Measurements from ENCODE around the gene OR56B1. TPM values are rescaled to one million over a fixed set of nuclear protein-coding genes. Genes with fewer than 3 reads are reported as not detected.

OR56B1 gene
- total RNA-seq, 6 experiments from 2014 or later, result 0.12 TPM; not detected in 5

DNA sequence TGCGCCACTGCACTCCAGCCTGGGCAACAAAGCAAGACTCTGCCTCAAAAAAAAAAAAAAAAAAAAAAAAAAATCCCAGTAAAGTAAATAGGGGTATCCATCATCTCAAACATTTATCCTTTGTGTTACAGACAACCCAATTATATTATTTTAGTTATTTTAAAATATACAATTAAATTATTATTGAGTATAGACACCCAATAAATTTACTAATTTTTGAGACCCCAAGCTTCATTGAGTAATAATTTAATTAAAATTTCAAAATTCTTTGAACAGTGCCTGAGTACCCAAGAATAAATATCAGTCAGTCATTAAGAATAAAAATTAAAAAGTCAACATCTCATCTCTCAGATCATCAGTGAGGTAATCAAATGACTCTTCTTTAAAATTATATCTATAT is 17.7 kb downstream of the OR56B1 start, which contains the start of gene OR52N4:
OR52N4 (plus strand) TSS at position 301 of the 400 bp plus-strand sequence. CDS start 498 bp downstream, outside the sequence.
- ATAC-seq (no peak), DNase-seq (no peak)
- H3K4me3 ChIP-seq, result no peak within 1 kb of the TSS
- no peaks in the 10 kb centered on the region for H3K36me3 ChIP-seq
- H3K27me3 ChIP-seq, result no peaks in the 10 kb centered on the region
- H3K27ac ChIP-seq, result no peak within 1 kb of the TSS
- no peak for TF ChIP-seq POLR2A (IDR thresholded peaks at IDR 0.05)
- TF ChIP-seq, protein P1, sequence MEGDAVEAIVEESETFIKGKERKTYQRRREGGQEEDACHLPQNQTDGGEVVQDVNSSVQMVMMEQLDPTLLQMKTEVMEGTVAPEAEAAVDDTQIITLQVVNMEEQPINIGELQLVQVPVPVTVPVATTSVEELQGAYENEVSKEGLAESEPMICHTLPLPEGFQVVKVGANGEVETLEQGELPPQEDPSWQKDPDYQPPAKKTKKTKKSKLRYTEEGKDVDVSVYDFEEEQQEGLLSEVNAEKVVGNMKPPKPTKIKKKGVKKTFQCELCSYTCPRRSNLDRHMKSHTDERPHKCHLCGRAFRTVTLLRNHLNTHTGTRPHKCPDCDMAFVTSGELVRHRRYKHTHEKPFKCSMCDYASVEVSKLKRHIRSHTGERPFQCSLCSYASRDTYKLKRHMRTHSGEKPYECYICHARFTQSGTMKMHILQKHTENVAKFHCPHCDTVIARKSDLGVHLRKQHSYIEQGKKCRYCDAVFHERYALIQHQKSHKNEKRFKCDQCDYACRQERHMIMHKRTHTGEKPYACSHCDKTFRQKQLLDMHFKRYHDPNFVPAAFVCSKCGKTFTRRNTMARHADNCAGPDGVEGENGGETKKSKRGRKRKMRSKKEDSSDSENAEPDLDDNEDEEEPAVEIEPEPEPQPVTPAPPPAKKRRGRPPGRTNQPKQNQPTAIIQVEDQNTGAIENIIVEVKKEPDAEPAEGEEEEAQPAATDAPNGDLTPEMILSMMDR (IDR thresholded peaks at IDR 0.05), result no peak
- WGBS (ENCODE audit: insufficient coverage, low coverage, low lambda C conversion rate, missing lambda C conversion rate), result 83% methylated on average over 1 of the region's 1 CpG
- intact Hi-C loops (cut with DNase I), result no loop called here
- no peaks in the 10 kb centered on the region for H3K4me1 ChIP-seq
- H3K9me3 ChIP-seq, result no peaks in the 10 kb centered on the region

DNA sequence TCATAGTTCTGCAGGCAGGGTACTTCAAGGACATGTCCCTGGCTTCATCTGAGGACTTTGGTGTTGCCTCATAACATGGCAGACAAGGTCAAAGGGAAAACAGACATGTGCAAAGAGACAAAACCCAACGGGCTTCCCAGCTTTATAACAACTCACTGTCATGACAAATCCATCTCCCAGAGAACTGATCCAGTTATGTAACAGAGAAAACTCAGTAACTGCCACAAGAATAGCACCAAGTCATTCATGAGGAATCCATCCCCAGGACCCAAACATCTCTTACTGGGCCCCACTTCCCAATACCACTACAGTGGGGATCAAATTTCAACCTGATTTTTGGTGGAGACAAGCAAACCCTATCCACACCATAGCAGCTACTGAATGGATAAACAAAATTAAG is 30.8 kb downstream of the OR56B1 start:
- no peaks in the 10 kb centered on the region for H3K36me3 ChIP-seq
- 60% methylated on average over 1 of the region's 1 CpG for WGBS (ENCODE audit: insufficient coverage, low coverage, low lambda C conversion rate, missing lambda C conversion rate)
- no peak overlapping the region for H3K4me3 ChIP-seq
- intact Hi-C loops (cut with DNase I), result no loop called here
- ATAC-seq, result no peak
- TF ChIP-seq, protein P1 (IDR thresholded peaks at IDR 0.05), result no peak
- no peak for TF ChIP-seq POLR2A (IDR thresholded peaks at IDR 0.05)
- H3K9me3 ChIP-seq, result no peaks in the 10 kb centered on the region
- DNase-seq, result no peak
- no peaks in the 10 kb centered on the region for H3K4me1 ChIP-seq
- H3K27me3 ChIP-seq, result no peaks in the 10 kb centered on the region
- no peak overlapping the region for H3K27ac ChIP-seq

DNA sequence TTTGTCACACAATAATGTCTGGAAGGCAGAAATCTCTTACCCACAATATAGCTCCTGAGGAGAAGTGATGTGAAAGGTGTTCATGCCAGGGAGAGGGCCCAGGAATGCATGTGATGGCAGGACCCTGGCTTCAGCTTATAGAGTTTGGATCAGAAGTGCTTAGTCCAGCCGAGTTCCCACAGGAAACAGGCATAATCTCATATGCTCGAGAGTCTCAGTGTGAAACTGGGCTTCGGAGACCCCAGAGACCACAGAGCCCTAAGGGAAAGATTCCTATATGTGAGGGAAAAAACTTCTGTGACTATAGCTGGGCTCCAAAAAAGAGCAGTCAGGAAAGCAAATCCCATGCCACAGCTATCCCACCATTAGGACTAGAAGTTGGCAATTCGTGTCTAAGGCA is 47.0 kb downstream of the OR56B1 start, which contains the start of gene OR52N5:
OR52N5 (minus strand) TSS at position 101 of the 400 bp plus-strand sequence. CDS start 4,721 bp downstream, outside the sequence.
- no peak for TF ChIP-seq POLR2A (IDR thresholded peaks at IDR 0.05)
- TF ChIP-seq, protein P1 (IDR thresholded peaks at IDR 0.05), result no peak
- 27% methylated on average over 2 of the region's 4 CpGs for WGBS (ENCODE audit: insufficient coverage, low coverage, low lambda C conversion rate, missing lambda C conversion rate)
- no peak for DNase-seq
- intact Hi-C loops (cut with DNase I), result no loop called here
- Histone ChIP-seq H3K27ac (no peak within 1 kb of the TSS), H3K9me3 (no peaks in the 10 kb centered on the region), H3K27me3 (no peaks in the 10 kb centered on the region), H3K4me1 (no peaks in the 10 kb centered on the region), H3K36me3 (no peaks in the 10 kb centered on the region), H3K4me3 (no peak within 1 kb of the TSS)
- ATAC-seq, result no peak

Other genes starting within 250 kb of the OR56B1 start
- not detected for gene OR52D1, start 247.8 kb upstream of the OR56B1 start, total RNA-seq
- gene UBQLN3, start 226.5 kb upstream of the OR56B1 start, total RNA-seq, result under 1 TPM in 1 of 6 experiments, not detected in 5; 0.12 TPM
- under 1 TPM in 4 of 6 experiments, not detected in 2; 0.11 to 0.32 (median 0.21) TPM for gene UBQLNL, start 219.7 kb upstream of the OR56B1 start, total RNA-seq
- under 1 TPM in 1 of 6 experiments, not detected in 5; 0.49 TPM for gene OR52H1, start 187.9 kb upstream of the OR56B1 start, total RNA-seq
- not detected for gene OR52B6, start 155.6 kb upstream of the OR56B1 start, total RNA-seq
- 1 to 10 TPM in 1 of 6 experiments, under 1 TPM in 5; 0.29 to 2.0 (median 0.65) TPM for gene TRIM6, start 139.8 kb upstream of the OR56B1 start, total RNA-seq
- gene TRIM34, start 111.4 kb upstream of the OR56B1 start, total RNA-seq, result 1 to 10 TPM in 5 of 6 experiments, under 1 TPM in 1; 0.93 to 3.3 (median 2.3) TPM
- 10 to 100 TPM; 15.3 to 19.2 (median 18.2) TPM for gene TRIM5, start 51.4 kb upstream of the OR56B1 start, total RNA-seq
- gene TRIM22, start 46.7 kb upstream of the OR56B1 start, total RNA-seq, result 10 to 100 TPM; 10.0 to 29.1 (median 13.8) TPM
- gene OR52N4, start 17.8 kb downstream of the OR56B1 start, total RNA-seq, result not detected
- not detected for gene OR52N5, start 46.9 kb downstream of the OR56B1 start, total RNA-seq
- gene OR52N1, start 54.8 kb downstream of the OR56B1 start, total RNA-seq, result not detected
- not detected for gene OR52N2, start 72.5 kb downstream of the OR56B1 start, total RNA-seq
- not detected for gene OR52E6, start 105.4 kb downstream of the OR56B1 start, total RNA-seq
- gene OR52E8, start 121.2 kb downstream of the OR56B1 start, total RNA-seq, result not detected
- gene OR52E4, start 144.2 kb downstream of the OR56B1 start, total RNA-seq, result not detected
- gene OR52E5, start 156.8 kb downstream of the OR56B1 start, total RNA-seq, result not detected
- gene OR56A3, start 205.8 kb downstream of the OR56B1 start, total RNA-seq, result not detected
- not detected for gene OR56A5, start 232.0 kb downstream of the OR56B1 start, total RNA-seq